Esophagus squamous epithelium (tissue), 4 donors: ENCODE data around the gene SPACA6.

Experiments used
- POLR2A ChIP-seq, 4 donors: fragments of 450-650 bp; IDR thresholded peaks; one replicate each; pipeline ENCODE4 v1.6.1; 2017; ENCODE audit warnings: antibody characterized with exemption in 4 of 4, mild to moderate bottlenecking in 4 of 4, moderate library complexity in 3 of 4
- TF ChIP-seq, protein P1 (sequence below), 6 experiments: fragments of 450-650 bp in 4 of 6; fragments of 200-600 bp in 2 of 6; sonication (generic) in 2 of 6; IDR thresholded peaks; one replicate each; pipeline ENCODE4 v1.5.1; 2016 to 2019; ENCODE audit warnings: antibody characterized with exemption in 6 of 6, mild to moderate bottlenecking in 4 of 6, moderate library complexity in 4 of 6

DNA sequence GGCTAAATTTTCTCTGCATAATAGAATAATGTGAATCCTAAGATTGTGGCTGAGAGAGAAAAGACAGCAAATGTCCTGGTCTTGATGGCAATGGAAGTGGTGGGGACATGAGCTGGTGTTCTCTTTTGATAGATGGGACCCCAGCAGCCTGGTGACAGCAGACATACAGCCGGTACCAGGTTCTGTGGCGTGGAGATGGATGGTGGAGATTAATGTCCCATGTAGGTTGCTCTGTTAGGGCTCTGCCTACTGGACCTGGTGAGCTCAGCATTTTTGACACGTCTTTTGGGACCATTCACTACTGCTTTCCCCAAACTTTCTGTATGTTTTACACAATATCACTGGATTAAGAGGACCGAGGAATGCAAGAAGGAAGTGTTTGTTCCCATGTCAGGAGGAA lies 38.3 kb upstream of the SPACA6 start:
- TF ChIP-seq, protein P1, sequence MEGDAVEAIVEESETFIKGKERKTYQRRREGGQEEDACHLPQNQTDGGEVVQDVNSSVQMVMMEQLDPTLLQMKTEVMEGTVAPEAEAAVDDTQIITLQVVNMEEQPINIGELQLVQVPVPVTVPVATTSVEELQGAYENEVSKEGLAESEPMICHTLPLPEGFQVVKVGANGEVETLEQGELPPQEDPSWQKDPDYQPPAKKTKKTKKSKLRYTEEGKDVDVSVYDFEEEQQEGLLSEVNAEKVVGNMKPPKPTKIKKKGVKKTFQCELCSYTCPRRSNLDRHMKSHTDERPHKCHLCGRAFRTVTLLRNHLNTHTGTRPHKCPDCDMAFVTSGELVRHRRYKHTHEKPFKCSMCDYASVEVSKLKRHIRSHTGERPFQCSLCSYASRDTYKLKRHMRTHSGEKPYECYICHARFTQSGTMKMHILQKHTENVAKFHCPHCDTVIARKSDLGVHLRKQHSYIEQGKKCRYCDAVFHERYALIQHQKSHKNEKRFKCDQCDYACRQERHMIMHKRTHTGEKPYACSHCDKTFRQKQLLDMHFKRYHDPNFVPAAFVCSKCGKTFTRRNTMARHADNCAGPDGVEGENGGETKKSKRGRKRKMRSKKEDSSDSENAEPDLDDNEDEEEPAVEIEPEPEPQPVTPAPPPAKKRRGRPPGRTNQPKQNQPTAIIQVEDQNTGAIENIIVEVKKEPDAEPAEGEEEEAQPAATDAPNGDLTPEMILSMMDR (IDR thresholded peaks at IDR 0.05) = no peak
- no peak for TF ChIP-seq POLR2A (IDR thresholded peaks at IDR 0.05)
